ENCODE results near the gene KLHDC3.

GRCh38 chr6:42993445-42993844 is 20.6 kb upstream of the KLHDC3 start:
- no peak for TF ChIP-seq CTCF (IDR thresholded peaks at IDR 0.05)
- no peak for TF ChIP-seq POLR2A (IDR thresholded peaks at IDR 0.05)

Data from right lobe of liver (tissue), 4 donors.